Cerebellar cortex (tissue), 1 donor: Measurements from ENCODE around the gene BIRC3.
"Not testable (repeated sequence)": the region's sequence is repeated elsewhere in the genome, so short reads cannot be mapped to it uniquely, and the experiment has no call there.

Experiments used
- DNase-seq: peaks from one replicate; pipeline ENCODE4 v3.0.0-alpha.2; 2015; ENCODE audit warnings: low spot score

BIRC3 gene

GRCh38 chr11:102374633-102375424 is 57.5 kb downstream of the BIRC3 start:
- not testable (repeated sequence) for DNase-seq

- DNase-seq, result no peak
Observed at GRCh38 chr11:102375720-102376399, 58.6 kb downstream of the BIRC3 start.

GRCh38 chr11:102377891-102378290 is 60.6 kb downstream of the BIRC3 start:
- DNase-seq, result no peak

- no peak for DNase-seq
Observed at GRCh38 chr11:102378818-102379217, 61.5 kb downstream of the BIRC3 start.

GRCh38 chr11:102382384-102382783 is 65.1 kb downstream of the BIRC3 start:
- DNase-seq, result no peak

GRCh38 chr11:102383839-102384238 is 66.6 kb downstream of the BIRC3 start:
- no peak for DNase-seq

GRCh38 chr11:102384419-102385079 is 67.3 kb downstream of the BIRC3 start:
- DNase-seq, result no peak

GRCh38 chr11:102385085-102386007 is 68.1 kb downstream of the BIRC3 start:
- no peak for DNase-seq

GRCh38 chr11:102386136-102386734 is 69.0 kb downstream of the BIRC3 start:
- no peak for DNase-seq

GRCh38 chr11:102387043-102387781 is 69.9 kb downstream of the BIRC3 start:
- no peak for DNase-seq
